ENCODE data around the gene IL1RL1. TPM values are rescaled to one million over a fixed set of nuclear protein-coding genes. Genes with fewer than 3 reads are reported as not detected.

Gene IL1RL1
- total RNA-seq, 1 donor from 2014 or later, result not detected

DNA sequence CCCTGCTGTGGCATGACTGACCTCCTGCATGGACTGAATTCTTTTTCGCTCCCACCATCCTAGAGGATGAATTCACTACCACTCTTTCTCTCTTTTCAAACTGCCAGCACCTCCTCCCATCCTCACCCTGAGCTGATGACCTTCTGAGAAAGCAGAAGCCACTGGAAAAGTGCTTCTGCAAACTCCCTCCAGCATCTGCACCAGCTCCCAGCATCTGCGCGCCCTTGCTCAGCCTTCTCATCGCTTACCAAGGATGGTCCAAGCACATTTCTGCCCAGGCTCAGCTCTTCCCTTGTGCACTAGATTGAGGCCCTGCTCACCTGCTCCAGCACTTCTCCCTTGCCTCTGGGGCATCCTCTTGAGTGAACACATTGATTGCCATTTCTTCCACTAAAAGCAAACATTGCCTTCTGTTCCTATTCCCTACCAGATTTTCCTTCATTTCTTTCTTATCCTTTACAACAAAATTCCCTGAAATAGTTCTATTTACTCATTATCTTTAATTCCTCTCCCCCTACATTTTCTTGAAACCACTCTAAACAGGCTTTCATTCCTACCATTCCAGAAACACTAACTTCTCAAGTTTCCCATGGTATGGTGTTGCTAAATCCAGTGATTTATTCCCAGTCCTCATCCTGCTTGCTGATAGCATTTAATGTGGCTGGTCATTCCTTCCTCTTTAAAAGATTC lies 42.7 kb upstream of the IL1RL1 start:
- peaks cover 10% of the 10 kb centered on the region for H3K27me3 Mint-ChIP-seq
- H3K4me1 Mint-ChIP-seq (ENCODE audit: low read depth), result no peaks in the 10 kb centered on the region
- H3K27ac Mint-ChIP-seq, result no peak overlapping the region
- H3K36me3 Mint-ChIP-seq (ENCODE audit: insufficient read depth), result no peaks in the 10 kb centered on the region
- no peaks in the 10 kb centered on the region for H3K9me3 Mint-ChIP-seq (ENCODE audit: low read depth)
- TF ChIP-seq CTCF (IDR thresholded peaks at IDR 0.05; ENCODE audit: unreplicated experiment), result no peak
- no peak for DNase-seq (ENCODE audit: low spot score, unreplicated experiment)
- H3K4me3 Mint-ChIP-seq (ENCODE audit: low read depth), result no peak overlapping the region

DNA sequence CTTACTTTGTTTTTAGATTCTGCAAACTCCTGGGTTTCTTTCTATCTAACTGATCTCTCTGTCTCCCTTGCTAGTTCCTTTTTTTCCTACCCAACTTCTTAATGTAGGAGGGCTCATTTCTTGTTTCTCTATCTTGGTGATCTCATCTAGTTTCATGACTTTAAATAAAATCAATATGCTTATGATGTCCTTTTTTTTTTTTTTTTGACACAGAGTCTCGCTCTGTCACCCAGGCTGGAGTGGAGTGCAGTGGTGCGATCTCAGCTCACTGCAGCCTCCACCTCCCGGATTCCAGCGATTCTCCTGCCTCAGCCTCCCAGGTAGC lies 42.2 kb upstream of the IL1RL1 start:
- H3K36me3 Mint-ChIP-seq (ENCODE audit: insufficient read depth), result no peaks in the 10 kb centered on the region
- TF ChIP-seq CTCF (IDR thresholded peaks at IDR 0.05; ENCODE audit: unreplicated experiment), result no peak
- no peaks in the 10 kb centered on the region for H3K4me1 Mint-ChIP-seq (ENCODE audit: low read depth)
- H3K4me3 Mint-ChIP-seq (ENCODE audit: low read depth), result no peak overlapping the region
- no peaks in the 10 kb centered on the region for H3K9me3 Mint-ChIP-seq (ENCODE audit: low read depth)
- H3K27me3 Mint-ChIP-seq, result peaks cover 10% of the 10 kb centered on the region
- no peak for DNase-seq (ENCODE audit: low spot score, unreplicated experiment)
- no peak overlapping the region for H3K27ac Mint-ChIP-seq

DNA sequence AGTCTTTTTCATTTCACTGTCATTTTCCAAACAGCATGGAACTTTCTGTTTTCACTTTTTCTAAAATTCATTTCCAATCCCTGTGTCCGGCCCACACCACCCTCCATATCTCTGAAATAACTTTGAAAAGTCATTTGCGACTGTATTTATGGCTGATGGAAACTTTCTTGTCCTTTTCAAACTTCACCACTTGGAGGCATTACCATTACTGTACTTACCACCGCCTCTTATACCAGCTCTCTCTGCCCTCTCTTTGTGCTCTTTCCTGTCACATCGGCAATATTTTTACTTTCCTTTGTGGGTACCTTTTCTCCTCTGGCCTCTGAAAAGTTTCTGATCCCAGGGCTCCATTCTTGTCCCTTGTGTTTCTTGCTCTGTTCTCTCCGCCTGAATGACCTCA lies 39.5 kb upstream of the IL1RL1 start:
- TF ChIP-seq CTCF (IDR thresholded peaks at IDR 0.05; ENCODE audit: unreplicated experiment), result no peak
- no peak overlapping the region for H3K4me3 Mint-ChIP-seq (ENCODE audit: low read depth)
- peaks cover 3% of the 10 kb centered on the region for H3K9me3 Mint-ChIP-seq (ENCODE audit: low read depth)
- H3K27me3 Mint-ChIP-seq, result peaks cover 10% of the 10 kb centered on the region
- no peaks in the 10 kb centered on the region for H3K36me3 Mint-ChIP-seq (ENCODE audit: insufficient read depth)
- H3K27ac Mint-ChIP-seq, result no peak overlapping the region
- H3K4me1 Mint-ChIP-seq (ENCODE audit: low read depth), result no peaks in the 10 kb centered on the region
- DNase-seq (ENCODE audit: low spot score, unreplicated experiment), result no peak

DNA sequence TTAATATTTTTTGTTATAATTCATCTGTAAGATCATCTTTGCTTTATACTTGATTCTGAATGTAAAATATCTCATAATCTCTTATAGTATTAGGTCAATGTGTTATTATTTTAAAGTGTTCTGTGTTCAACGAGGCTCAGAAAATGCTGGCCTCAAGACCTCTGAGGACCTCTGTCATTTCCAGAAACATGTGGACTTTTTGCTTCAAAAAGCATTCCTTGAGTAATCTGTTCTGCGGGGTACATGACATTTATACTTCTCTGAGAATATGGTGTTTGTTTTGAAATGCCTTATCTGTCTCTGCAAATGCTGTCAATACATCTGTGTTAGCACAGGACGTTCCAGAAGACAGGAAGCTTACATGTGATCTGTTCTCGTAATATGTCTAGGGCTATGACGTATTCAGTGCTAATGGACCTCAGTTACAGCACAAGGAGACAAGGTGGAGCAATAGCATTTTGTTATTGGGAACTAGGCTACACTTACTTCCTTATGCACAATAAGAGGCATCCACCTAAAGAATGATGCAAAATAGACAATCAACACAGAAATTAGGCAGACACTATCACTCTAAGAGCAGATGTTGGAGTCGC lies 37.6 kb upstream of the IL1RL1 start:
- no peak for TF ChIP-seq CTCF (IDR thresholded peaks at IDR 0.05; ENCODE audit: unreplicated experiment)
- DNase-seq (ENCODE audit: low spot score, unreplicated experiment), result no peak
- H3K4me3 Mint-ChIP-seq (ENCODE audit: low read depth), result no peak overlapping the region
- H3K4me1 Mint-ChIP-seq (ENCODE audit: low read depth), result no peaks in the 10 kb centered on the region
- peaks cover 13% of the 10 kb centered on the region for H3K27me3 Mint-ChIP-seq
- no peak overlapping the region for H3K27ac Mint-ChIP-seq
- peaks cover 3% of the 10 kb centered on the region for H3K9me3 Mint-ChIP-seq (ENCODE audit: low read depth)
- no peaks in the 10 kb centered on the region for H3K36me3 Mint-ChIP-seq (ENCODE audit: insufficient read depth)

DNA sequence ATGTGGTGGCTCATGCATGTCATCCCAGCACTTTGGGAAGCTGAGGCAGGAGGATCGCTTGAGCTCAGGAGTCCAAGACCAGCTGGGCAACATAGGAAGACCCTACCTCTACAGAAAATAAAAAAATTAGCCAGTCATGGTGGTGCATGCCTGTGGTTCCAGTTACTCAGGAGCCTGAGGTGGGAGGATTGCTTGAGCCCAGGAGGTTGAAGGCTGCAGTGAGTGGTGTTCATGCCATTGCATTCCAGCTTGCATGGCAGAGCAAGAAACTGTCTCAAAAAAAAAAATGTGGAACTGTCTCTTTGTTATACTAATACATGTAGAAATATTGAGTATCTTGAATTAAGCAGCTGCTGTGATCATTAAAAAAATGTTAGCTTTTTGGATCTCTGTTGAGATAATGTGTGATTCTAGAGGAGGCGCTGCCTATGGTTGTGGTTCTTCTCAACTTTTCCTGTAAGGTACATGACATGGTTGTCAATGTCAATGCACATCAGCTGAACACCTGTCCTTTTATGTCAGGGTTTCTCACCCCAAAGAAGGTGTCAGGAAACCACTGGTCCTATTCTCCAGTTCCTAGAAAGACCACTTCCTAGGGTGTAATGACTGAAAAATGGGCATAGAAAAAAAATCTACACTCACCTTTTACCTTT lies 34.7 kb upstream of the IL1RL1 start:
- no peaks in the 10 kb centered on the region for H3K36me3 Mint-ChIP-seq (ENCODE audit: insufficient read depth)
- no peak for TF ChIP-seq CTCF (IDR thresholded peaks at IDR 0.05; ENCODE audit: unreplicated experiment)
- no peak overlapping the region for H3K27ac Mint-ChIP-seq
- peaks cover 3% of the 10 kb centered on the region for H3K9me3 Mint-ChIP-seq (ENCODE audit: low read depth)
- H3K27me3 Mint-ChIP-seq, result peaks cover 9% of the 10 kb centered on the region
- H3K4me3 Mint-ChIP-seq (ENCODE audit: low read depth), result no peak overlapping the region
- DNase-seq (ENCODE audit: low spot score, unreplicated experiment), result no peak
- H3K4me1 Mint-ChIP-seq (ENCODE audit: low read depth), result no peaks in the 10 kb centered on the region

Measured in progenitor cell of endocrine pancreas (in vitro differentiated cells).